Measurements from ENCODE around the gene KIF9. TPM values are rescaled to one million over a fixed set of nuclear protein-coding genes. Genes with fewer than 3 reads are reported as not detected.

KIF9 gene
- total RNA-seq, 1 donor from 2014 or later = 7.5 TPM

Other genes with a start within 250 kb of the KIF9 start
- gene SETD2, start 118.7 kb downstream of the KIF9 start, total RNA-seq = 41.4 and 46.5 TPM in 2 replicates
- 49.3 and 53.2 TPM in 2 replicates for gene KLHL18, start 145 bp upstream of the KIF9 start, total RNA-seq
- gene PTPN23, start 98.2 kb upstream of the KIF9 start, total RNA-seq = 40.3 and 40.4 TPM in 2 replicates
- gene SCAP, start 193.1 kb upstream of the KIF9 start, total RNA-seq = 47.9 TPM in 2 replicates
- 27.6 and 31.5 TPM in 2 replicates for gene ELP6, start 230.9 kb upstream of the KIF9 start, total RNA-seq

Measured in astrocyte (in vitro differentiated cells and primary cell).